ENCODE results near the gene GSTT2. TPM values are rescaled to one million over a fixed set of nuclear protein-coding genes. Genes with fewer than 3 reads are reported as not detected.
"Not testable (repeated sequence)": the region's sequence is repeated elsewhere in the genome, so short reads cannot be mapped to it uniquely, and the experiment has no call there.

Gene GSTT2
- total RNA-seq, 2 donors from 2014 or later, result not detected

DNA sequence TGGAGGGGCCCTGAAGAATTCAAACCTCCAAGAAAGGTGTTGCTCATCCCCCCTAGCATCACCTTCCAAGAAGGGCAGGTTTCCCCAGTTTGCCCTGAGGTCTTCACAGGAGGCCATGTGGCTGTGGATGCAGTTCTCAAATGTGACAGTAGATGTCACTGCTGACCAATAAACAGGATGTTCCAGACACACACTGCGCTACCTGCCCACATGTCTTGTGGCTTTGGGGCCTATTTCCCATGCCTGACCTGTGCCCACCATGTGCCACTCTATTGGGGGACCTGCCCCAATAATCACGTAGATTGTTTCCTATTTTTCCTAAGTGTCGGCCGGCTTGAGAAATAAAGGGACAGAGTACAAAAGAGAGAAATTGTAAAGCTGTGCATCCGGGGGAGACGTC is 4.5 kb downstream of the GSTT2 start:
- ATAC-seq, result no peak
- Histone ChIP-seq H3K9me3 (no peaks in the 10 kb centered on the region), H3K27me3 (no peaks in the 10 kb centered on the region), H3K36me3 (replicated peaks in 1 of 2; ENCODE audit: insufficient read depth in 1 of 2, low read depth in 2 of 2) (no peaks in the 10 kb centered on the region), H3K4me3 (no peak overlapping the region), H3K27ac (no peak overlapping the region), H3K4me1 (no peaks in the 10 kb centered on the region)
- WGBS, 2 donors, result 19% methylated on average over 4 of the region's 6 CpGs; no CpG with 5 or more reads in 1 of the 2 donors
- TF ChIP-seq POLR2A (IDR thresholded peaks at IDR 0.05) (no peak), CTCF (IDR thresholded peaks at IDR 0.05) (peak in 4 of 7 experiments; percentile 14 to 42 (median 30))
- DNase-seq, result peak in 1 of 4 donors; percentile 70
- intact Hi-C loops (cut with DNase I), result no loop called here

- intact Hi-C loops (cut with DNase I); ATAC-seq; DNase-seq; H3K4me1 ChIP-seq; H3K27ac ChIP-seq; H3K9me3 ChIP-seq; H3K4me3 ChIP-seq; H3K27me3 ChIP-seq; H3K36me3 ChIP-seq (replicated peaks in 1 of 2; ENCODE audit: insufficient read depth in 1 of 2, low read depth in 2 of 2): not testable (repeated sequence)
- WGBS, 2 donors, result 84% methylated on average over 8 of the region's 8 CpGs; no CpG with 5 or more reads in 1 of the 2 donors
Measured at GRCh38 chr22:23986089-23986488, 6.2 kb downstream of the GSTT2 start.

DNA sequence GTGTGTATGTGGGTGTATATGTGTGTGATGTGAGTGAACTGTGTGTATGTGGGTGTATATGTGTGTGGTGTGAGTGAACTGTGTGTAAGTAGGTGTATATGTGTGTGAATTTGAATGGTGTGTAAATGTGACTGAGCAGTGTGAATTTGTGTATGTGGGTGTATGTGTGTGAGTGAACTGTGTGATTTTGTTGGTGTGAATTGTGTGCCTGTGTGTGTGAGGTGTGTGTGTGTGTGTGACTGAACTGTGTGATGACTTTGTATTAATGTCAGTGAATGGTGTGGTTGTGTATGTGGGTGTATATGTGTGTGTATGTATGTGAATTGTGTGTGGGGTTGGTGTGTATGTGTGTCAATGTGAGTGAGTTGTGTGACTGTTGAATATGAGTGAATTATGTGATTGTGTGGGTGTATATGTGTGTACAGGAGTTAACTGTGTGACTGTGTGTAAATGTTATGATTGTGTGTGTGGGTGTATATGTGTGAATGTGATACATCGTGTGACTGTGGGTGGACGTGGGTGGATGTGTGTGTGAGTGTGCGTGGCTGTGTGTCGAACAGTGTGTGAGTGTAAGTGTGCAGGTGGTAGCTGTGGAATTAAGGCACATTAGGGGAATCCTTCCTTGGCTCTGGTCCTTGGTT is 6.7 kb downstream of the GSTT2 start:
- ATAC-seq; H3K27me3 ChIP-seq; H3K4me1 ChIP-seq; H3K4me3 ChIP-seq; H3K27ac ChIP-seq; H3K36me3 ChIP-seq (replicated peaks in 1 of 2; ENCODE audit: insufficient read depth in 1 of 2, low read depth in 2 of 2); H3K9me3 ChIP-seq; intact Hi-C loops (cut with DNase I); DNase-seq: not testable (repeated sequence)
- 40% methylated on average over 2 of the region's 4 CpGs; no CpG with 5 or more reads in 1 of the 2 donors for WGBS, 2 donors

DNA sequence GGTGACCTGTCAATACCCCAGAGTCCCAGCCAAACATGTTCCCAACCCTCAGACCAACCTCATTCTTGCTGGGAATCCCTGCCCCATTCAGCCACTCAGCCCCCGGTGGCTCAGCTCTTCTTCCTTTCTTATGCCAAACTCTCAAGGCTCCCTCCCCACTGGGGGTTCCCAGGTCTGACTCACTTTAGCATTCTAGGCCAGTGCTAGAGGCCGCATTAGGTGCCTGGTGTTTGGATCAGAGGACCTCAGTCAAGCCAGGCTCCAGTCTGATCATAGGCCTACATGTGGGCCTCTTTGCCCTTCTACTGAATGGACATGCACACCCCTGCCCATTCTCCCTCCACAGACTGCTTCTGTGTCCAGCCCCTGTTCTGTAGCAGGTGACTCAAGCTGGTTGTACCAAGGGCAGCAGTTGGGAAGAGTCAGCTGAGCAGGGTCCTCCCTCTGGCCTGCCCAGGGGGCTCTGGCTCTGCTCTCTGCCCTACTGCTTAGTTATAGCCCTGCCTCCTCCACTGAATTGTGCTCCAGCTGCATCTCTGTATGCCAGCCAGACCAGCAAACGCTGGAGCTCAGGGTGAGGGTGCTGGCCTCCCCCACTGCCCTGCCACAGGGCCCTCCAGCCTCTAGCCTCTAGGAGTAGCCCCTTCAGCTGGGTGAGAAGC is 9.8 kb downstream of the GSTT2 start:
- WGBS, 2 donors, result 86% methylated on average over 2 of the region's 3 CpGs; no CpG with 5 or more reads in 1 of the 2 donors
- ATAC-seq; H3K36me3 ChIP-seq (replicated peaks in 1 of 2; ENCODE audit: insufficient read depth in 1 of 2, low read depth in 2 of 2); DNase-seq; H3K27me3 ChIP-seq; H3K4me1 ChIP-seq; intact Hi-C loops (cut with DNase I); H3K4me3 ChIP-seq; H3K27ac ChIP-seq; H3K9me3 ChIP-seq: not testable (repeated sequence)

DNA sequence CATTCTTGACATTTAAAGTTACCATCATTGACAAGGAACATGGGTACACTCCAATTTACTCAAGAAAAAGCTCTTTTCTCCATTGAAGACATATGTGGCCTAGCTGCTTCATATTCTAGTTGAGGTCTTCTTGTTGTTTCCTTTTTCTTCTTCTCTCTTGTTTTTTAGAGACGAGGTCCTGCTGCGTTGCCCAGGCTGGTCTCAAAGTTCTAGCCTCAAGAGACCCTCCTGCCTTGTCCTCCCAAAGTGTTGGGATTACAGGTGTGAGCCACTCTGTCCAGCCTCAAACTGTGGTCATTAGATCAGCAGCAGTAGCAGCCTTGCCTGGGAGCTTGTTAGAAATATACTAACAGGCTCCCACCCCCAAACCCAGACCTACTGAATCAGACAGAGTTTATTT is 13.1 kb downstream of the GSTT2 start:
- H3K27me3 ChIP-seq; ATAC-seq; H3K9me3 ChIP-seq; H3K4me3 ChIP-seq; DNase-seq; H3K4me1 ChIP-seq; intact Hi-C loops (cut with DNase I); H3K27ac ChIP-seq; H3K36me3 ChIP-seq (replicated peaks in 1 of 2; ENCODE audit: insufficient read depth in 1 of 2, low read depth in 2 of 2): not testable (repeated sequence)
- WGBS, 2 donors, result 47 to 53% methylated on average over 2 of the region's 2 CpGs

DNA sequence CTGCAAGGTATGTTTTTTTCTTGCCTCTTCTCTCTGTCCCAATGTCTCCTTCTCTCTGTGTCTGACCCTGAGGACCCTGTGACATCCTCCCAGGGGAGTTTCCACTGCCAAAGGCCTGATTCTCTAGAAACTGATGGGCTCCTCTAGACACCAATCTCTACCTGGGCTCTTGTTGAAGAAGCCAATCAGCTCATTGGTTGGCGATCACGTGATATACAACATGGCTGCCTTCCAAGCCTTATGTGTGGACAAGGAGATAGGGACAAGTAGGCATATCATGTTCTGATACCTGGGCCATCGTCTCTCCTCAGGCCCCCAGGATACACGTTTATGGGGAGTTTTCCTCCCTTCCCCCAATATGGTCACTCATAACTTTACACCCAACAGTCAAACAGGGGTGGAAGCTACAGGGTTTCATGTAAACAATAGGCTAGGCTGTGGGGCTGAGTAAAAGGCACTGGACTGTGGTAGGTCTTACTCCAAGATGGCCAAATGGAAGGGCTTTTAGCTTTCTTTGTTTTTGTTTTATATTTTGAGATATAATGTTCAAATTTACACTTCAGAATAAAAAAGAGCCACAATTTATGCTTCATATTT is 13.7 kb downstream of the GSTT2 start:
- DNase-seq, result peak; percentile 42 to 64 (median 52)
- peak; percentile 59 for ATAC-seq
- H3K9me3 ChIP-seq; H3K27ac ChIP-seq; H3K27me3 ChIP-seq; H3K4me3 ChIP-seq; H3K36me3 ChIP-seq (replicated peaks in 1 of 2; ENCODE audit: insufficient read depth in 1 of 2, low read depth in 2 of 2); intact Hi-C loops (cut with DNase I); H3K4me1 ChIP-seq: not testable (repeated sequence)
- WGBS, 2 donors, result 33 to 47% methylated on average over 4 of the region's 4 CpGs

DNA sequence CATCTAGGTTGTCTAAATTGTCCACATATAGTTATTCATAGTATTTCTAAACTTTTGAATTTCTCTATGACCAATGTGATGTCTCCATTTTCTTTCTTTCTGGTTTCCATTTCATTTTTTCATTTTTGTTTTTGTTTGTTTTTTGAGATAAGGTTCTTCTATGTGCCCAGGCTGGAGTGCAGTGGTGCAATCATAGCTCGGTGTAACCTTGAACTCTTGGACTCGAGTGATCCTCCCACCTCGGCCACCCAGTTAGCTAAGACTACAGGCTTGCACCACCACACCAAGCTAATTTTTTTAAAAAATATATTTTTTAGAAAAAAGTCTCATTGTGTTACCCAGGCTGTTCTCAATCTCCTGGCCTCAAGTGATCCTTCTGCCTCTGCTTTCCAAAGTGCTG is 17.2 kb downstream of the GSTT2 start:
- ATAC-seq, result no peak
- no peak for DNase-seq
- Histone ChIP-seq H3K27ac (no peak overlapping the region), H3K27me3 (no peaks in the 10 kb centered on the region), H3K4me1 (no peaks in the 10 kb centered on the region), H3K4me3 (no peak overlapping the region), H3K36me3 (replicated peaks in 1 of 2; ENCODE audit: insufficient read depth in 1 of 2, low read depth in 2 of 2) (no peaks in the 10 kb centered on the region), H3K9me3 (no peaks in the 10 kb centered on the region)
- intact Hi-C loops (cut with DNase I), result loop anchor here (5.0 kb wide), 1 partner anchor 45 kb away; no protein-coding TSS in a partner anchor
- WGBS, 2 donors, result 54 to 66% methylated on average over 3 of the region's 3 CpGs
- no peak for TF ChIP-seq POLR2A (IDR thresholded peaks at IDR 0.05)
- no peak for TF ChIP-seq CTCF (IDR thresholded peaks at IDR 0.05)

DNA sequence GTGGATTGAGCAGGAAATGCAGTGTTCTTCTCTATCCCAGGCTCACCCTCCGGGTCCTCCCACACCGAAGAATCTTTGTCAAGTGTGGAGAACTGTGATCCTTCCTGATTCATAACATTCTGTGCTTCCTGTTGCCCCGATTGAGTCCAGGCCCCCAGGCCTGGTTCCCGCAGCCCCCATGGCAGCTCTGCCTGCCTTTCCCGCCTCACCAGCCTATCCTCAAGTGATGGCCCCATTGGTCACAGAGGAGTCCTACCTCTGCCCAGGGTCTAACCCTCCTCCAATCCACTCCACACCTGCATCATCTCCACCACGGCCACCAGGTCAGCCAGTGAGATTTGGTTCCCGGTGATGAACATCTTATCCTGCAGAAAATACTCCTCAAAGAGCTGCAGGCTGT is 19.8 kb downstream of the GSTT2 start:
- H3K9me3 ChIP-seq; H3K4me1 ChIP-seq; H3K27ac ChIP-seq; ATAC-seq; H3K4me3 ChIP-seq; H3K36me3 ChIP-seq (replicated peaks in 1 of 2; ENCODE audit: insufficient read depth in 1 of 2, low read depth in 2 of 2); H3K27me3 ChIP-seq; DNase-seq: not testable (repeated sequence)
- 78 to 82% methylated on average over 6 to 7 of the region's 7 CpGs for WGBS, 2 donors
- intact Hi-C loops (cut with DNase I), result loop anchor here (5.0 kb wide), 1 partner anchor 47 kb away; no protein-coding TSS in a partner anchor
